ENCODE measurements around the gene PDCD11.
"Not testable (repeated sequence)": the region's sequence is repeated elsewhere in the genome, so short reads cannot be mapped to it uniquely, and the experiment has no call there.

PDCD11 gene, protein sequence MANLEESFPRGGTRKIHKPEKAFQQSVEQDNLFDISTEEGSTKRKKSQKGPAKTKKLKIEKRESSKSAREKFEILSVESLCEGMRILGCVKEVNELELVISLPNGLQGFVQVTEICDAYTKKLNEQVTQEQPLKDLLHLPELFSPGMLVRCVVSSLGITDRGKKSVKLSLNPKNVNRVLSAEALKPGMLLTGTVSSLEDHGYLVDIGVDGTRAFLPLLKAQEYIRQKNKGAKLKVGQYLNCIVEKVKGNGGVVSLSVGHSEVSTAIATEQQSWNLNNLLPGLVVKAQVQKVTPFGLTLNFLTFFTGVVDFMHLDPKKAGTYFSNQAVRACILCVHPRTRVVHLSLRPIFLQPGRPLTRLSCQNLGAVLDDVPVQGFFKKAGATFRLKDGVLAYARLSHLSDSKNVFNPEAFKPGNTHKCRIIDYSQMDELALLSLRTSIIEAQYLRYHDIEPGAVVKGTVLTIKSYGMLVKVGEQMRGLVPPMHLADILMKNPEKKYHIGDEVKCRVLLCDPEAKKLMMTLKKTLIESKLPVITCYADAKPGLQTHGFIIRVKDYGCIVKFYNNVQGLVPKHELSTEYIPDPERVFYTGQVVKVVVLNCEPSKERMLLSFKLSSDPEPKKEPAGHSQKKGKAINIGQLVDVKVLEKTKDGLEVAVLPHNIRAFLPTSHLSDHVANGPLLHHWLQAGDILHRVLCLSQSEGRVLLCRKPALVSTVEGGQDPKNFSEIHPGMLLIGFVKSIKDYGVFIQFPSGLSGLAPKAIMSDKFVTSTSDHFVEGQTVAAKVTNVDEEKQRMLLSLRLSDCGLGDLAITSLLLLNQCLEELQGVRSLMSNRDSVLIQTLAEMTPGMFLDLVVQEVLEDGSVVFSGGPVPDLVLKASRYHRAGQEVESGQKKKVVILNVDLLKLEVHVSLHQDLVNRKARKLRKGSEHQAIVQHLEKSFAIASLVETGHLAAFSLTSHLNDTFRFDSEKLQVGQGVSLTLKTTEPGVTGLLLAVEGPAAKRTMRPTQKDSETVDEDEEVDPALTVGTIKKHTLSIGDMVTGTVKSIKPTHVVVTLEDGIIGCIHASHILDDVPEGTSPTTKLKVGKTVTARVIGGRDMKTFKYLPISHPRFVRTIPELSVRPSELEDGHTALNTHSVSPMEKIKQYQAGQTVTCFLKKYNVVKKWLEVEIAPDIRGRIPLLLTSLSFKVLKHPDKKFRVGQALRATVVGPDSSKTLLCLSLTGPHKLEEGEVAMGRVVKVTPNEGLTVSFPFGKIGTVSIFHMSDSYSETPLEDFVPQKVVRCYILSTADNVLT (N-terminal part only)

DNA sequence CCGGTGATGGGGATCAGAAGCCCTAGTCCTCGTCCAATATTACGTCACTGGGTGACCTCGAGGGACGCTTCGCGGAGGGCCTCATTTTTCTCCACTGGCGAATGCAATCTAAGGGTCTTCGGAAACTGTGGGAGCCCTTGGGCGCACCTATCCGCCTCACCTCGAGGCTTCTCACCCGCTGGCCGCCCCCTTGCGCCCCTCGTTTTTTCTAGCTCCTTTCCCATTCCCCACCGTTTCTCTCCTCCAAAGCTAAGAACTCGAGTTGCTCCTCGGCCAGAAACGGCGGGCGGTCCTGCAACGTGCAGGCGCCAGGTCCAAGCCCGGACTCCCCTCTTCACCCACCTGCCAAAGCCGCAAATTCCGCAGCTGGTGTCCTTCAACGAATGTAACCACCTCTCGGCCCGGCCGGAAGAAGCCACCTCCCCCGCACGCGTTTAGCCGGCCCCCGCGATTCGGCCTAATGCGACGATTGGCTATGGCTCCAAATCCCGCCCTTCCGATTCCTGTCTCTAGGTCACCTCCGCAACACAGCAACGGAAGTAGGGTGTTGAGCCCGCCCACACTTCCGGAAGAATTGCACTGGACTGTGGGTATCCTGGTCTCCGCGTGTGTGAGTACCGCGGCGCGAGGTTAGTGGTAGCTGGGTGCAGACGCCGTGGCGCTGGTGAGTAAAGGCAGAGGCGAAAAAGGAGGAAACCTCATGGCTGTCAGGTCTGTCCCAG is at the start of gene PDCD11, which contains the start of gene ATP5MK:
PDCD11 (plus strand) TSS at position 560 of the 722 bp plus-strand sequence. CDS start 1,801 bp downstream, outside the sequence.
ATP5MK (minus strand) TSS at position 409 of the 722 bp plus-strand sequence. CDS start 4,018 bp downstream, outside the sequence.
- peak; percentile 97 for DNase-seq

DNA sequence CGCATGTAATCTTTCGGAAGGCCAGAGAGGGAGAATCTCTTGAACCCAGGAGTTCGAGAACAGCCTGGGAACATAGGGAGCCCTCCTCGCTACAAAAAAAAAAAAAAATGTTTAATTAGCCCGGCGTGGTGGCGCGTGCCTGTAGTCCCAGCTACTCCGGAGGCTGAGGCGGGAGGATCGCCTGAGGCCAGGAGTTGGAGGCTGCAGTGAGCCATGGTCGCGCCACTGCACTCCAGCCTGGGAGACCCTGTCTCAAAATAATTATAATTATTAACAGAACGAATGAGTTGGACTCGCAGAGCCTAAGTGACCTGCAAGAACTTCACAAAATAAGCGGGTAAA is 46.3 kb upstream of the PDCD11 start:
- peak; percentile 28 for DNase-seq

DNA sequence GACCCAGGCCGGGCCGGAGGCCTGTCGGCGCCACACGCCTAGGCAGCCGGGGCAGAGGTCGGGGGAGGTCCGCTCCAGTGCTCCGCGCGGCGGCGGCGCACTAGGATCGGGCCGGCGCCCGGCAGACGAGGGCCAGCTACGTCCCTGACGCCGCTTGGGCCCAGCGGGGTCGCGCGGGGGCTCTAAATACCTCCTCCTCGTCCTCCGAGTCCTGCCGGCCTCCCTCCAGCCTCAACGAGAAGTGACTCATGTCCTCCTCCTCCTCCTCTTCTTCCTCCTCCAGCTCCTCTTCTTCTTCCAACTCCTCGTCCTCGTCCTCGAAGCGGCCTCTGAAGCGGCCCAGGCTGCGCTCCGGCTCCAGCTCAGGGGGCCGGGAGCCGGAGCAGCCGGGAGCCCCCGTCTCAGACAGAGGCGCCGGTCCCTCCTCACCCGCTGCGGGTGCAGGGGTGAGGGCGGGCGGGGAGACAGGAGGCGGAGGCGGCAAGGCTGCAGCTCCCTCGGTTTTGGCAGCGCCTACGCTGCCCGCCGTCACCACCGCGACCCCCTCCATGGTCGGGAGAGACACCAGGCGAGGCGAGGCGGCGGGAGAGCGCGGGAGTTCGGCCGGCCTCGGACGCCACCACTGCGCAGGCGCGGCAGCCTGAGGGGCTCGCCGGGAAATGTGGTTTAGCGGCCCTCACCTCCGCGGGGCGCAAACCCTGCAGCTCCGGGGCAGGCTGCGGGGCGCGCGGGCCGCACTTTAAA is 45.7 kb upstream of the PDCD11 start, which contains the start of gene PCGF6:
PCGF6 (minus strand) TSS at position 624 of the 744 bp plus-strand sequence; CDS start at position 550, 74 bp downstream.
- DNase-seq: peak; percentile 92

DNA sequence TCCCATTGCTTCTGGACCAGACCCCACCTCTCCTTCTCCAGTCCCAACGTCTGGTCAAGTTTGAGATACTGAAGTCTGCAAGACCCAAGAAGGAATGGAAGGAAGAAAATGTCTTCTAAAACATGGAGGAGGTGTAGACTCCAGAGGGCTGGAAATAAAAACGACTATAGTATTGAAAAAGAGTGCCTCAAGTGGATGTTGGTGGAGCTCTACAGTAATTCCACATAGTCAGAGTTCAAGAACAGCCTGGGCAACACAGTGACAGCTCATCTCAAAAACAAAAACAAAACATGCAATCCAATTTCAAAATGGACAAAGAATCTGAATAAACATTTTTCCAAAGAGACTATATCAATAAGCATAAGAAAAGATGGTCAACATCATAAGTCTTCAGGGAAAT is 43.1 kb upstream of the PDCD11 start:
- no peak for DNase-seq

GRCh38 chr10:103354567-103354966 is 41.9 kb upstream of the PDCD11 start:
- DNase-seq: not testable (repeated sequence)

GRCh38 chr10:103355906-103356599 is 40.4 kb upstream of the PDCD11 start:
- DNase-seq: no peak

DNA sequence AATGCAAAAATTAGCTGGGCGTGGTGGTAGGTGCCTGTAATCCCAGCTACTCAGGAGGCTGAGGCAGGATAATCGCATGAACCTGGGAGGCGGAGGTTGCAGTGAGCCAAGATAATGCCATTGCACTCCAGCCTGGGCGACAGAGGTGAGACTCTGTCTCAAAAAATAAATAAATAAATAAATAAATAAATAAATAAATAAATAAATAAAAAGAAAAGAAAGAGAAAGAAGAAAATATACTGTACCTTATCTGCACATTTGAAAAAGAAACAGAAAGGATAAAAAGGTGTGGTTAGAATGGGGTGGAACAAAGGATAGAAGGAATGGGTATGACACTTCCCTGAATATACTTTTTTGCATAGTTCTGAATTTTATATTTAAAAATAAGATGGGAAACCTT is 36.9 kb upstream of the PDCD11 start:
- DNase-seq: not testable (repeated sequence)

DNA sequence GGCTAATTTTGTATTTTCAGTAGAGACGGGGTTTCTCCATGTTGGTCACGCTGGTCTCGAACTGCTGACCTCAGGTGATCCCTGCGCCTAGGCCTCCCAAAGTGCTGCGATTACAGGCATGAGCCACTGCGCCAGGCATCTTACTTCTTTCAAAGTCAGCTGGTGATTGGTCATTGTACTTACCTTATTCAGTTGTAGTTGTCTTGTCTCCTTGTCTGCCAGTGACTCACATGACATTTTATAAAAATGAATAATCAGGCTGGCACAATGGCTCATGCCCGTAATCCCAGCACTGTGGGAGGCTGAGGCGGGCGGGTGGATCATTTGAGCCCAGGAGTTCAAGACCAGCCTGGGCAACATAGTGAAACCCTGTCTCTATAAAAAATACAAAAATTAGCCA is 35.6 kb upstream of the PDCD11 start:
- DNase-seq: not testable (repeated sequence)

DNA sequence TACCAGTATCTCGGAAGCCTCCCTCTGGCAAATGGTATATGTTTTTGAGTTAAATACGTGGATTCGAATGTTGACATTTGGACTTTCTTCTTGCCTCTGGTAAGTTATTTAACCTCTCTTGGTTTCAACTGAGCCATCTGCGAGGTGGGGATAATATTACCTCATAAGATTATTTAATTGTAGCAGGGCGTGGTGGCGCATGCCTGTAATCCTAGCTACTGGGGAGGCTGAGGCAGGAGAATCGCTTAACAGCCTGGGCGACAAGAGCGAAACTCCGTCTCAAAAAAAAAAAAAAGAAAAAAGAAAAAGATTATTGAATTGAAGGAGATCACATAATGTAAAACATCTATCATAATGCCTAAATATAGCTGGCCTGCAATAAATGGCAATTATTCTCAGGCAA is 29.0 kb upstream of the PDCD11 start:
- no peak for DNase-seq

DNA sequence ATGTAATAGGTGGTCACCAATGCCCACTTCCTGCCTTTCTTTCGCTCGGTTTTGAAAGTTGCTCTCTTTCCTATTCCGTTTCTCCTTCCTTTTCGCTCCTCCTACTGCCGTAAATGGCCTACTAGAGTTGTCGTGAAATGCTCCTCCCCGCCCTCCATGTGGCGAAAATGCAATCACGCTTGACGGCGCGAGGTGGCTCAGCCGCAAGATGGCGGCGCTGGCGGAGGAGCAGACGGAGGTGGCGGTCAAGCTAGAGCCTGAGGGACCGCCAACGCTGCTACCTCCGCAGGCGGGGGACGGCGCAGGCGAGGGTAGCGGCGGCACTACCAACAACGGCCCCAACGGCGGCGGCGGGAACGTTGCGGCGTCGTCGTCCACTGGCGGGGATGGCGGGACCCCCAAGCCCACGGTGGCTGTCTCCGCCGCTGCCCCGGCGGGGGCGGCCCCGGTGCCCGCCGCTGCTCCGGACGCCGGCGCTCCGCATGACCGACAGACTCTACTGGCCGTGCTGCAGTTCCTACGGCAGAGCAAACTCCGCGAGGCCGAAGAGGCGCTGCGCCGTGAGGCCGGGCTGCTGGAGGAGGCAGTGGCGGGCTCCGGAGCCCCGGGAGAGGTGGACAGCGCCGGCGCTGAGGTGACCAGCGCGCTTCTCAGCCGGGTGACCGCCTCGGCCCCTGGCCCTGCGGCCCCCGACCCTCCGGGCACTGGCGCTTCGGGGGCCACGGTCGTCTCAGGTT is 28.5 kb upstream of the PDCD11 start, which contains the start of gene TAF5:
TAF5 (plus strand) TSS at position 195 of the 737 bp plus-strand sequence; CDS start at position 209, 14 bp downstream.
- peak; percentile 93 for DNase-seq

- DNase-seq: no peak
These were observed 22.9 kb upstream of the PDCD11 start for GRCh38 chr10:103373544-103373943.

GRCh38 chr10:103374263-103374662 is 22.2 kb upstream of the PDCD11 start:
- DNase-seq: no peak

DNA sequence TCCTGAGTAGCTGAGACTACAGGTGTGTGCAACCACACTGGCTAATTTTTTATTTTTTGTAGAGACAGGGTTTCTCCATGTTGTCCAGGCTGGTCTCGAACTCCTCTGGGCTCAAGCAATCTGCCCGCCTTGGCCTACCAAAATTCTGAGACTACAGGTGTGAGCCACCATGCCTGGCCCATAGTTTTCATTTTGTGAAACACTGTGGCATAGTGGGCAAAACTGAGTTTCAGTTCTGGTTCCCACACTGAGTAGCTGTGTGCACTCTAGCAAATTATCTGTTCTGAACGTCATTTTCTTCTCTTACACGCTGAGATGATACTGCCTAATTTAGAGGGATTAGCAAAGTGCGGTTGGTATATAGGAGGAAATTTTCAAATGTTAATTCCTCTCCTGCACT is 13.7 kb upstream of the PDCD11 start:
- no peak for DNase-seq

GRCh38 chr10:103394180-103394579 is 2.2 kb upstream of the PDCD11 start:
- no peak for DNase-seq

GRCh38 chr10:103395754-103396066 is 716 bp upstream of the PDCD11 start:
- DNase-seq: no peak

- no peak for DNase-seq
These were observed 312 bp downstream of the PDCD11 start for GRCh38 chr10:103396789-103397087.

- DNase-seq: no peak
These were observed 882 bp downstream of the PDCD11 start for GRCh38 chr10:103397191-103397825.

DNA sequence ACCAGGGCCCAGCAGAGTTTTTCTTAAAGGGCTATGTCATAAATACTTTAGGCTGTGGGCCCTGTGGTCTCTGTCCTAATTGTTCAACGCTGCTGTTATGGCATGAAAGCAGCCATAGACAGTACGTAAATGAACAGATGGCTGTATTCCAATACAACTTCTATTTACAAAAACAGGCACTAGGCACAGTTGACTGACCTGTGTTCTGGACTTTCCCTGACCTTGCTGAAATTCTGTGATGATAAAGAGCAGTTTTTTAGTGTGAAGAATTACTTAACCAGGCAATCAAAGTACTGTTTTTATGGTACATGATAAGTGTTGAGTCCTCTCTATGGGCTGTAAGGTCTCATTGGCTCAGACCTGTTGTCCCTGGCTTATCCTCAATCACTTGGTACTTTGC is 17.1 kb downstream of the PDCD11 start:
- DNase-seq: no peak

DNA sequence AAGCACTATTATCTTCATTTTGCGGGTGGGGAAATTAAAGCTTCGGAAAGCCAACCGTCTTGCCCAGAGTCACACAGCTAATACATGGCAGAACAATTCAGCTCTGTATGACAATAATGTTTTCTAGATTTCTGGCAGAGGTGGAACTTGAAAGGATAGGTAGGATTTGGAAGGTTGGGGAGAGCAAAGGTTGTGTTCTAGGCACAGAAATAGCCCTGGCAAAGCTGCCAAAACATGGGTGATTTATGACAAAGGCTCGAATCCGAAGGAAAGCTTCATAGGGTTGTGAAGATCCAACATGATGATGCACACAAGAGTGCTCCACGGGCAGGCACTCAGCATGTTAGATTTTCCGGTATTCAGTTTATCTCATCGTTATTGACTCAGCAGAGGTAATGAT is 19.2 kb downstream of the PDCD11 start:
- no peak for DNase-seq

Data from left hindlimb (tissue), 1 donor.